NCI-H187 treated with DMSO at 0.1 percent for 48 hours (cell line): ENCODE data around the gene APBA2.

ENCODE experiments used
- DNase-seq: peaks from one replicate; lab custom pipeline; 2025; lab: John Stamatoyannopoulos, UW

APBA2 gene

GRCh38 chr15:29134239-29134638 lies 248.5 kb downstream of the APBA2 start:
- no peak for DNase-seq

- no peak for DNase-seq
Measured at GRCh38 chr15:29134641-29135308, 249.0 kb downstream of the APBA2 start.

- DNase-seq, result no peak
Measured at GRCh38 chr15:29135309-29135657, 249.5 kb downstream of the APBA2 start.

- DNase-seq, result no peak
Measured at GRCh38 chr15:29135702-29136646, 250.2 kb downstream of the APBA2 start.

GRCh38 chr15:29138260-29138659 lies 252.5 kb downstream of the APBA2 start:
- no peak for DNase-seq

GRCh38 chr15:29139072-29139471 lies 253.3 kb downstream of the APBA2 start:
- no peak for DNase-seq

GRCh38 chr15:29139540-29140459 lies 254.0 kb downstream of the APBA2 start:
- no peak for DNase-seq

GRCh38 chr15:29140475-29141307 lies 254.9 kb downstream of the APBA2 start:
- no peak for DNase-seq

- no peak for DNase-seq
Measured at GRCh38 chr15:29141308-29142128, 255.7 kb downstream of the APBA2 start.

GRCh38 chr15:29142129-29142747 lies 256.5 kb downstream of the APBA2 start:
- no peak for DNase-seq

- no peak for DNase-seq
Measured at GRCh38 chr15:29143293-29143692, 257.5 kb downstream of the APBA2 start.

- no peak for DNase-seq
Measured at GRCh38 chr15:29143909-29144635, 258.3 kb downstream of the APBA2 start.

GRCh38 chr15:29149738-29150075 lies 263.9 kb downstream of the APBA2 start:
- no peak for DNase-seq

GRCh38 chr15:29150515-29151483 lies 265.0 kb downstream of the APBA2 start:
- no peak for DNase-seq

- DNase-seq, result no peak
Measured at GRCh38 chr15:29151484-29151857, 265.7 kb downstream of the APBA2 start.

- DNase-seq, result no peak
Measured at GRCh38 chr15:29156521-29156920, 270.7 kb downstream of the APBA2 start.

GRCh38 chr15:29159771-29160455 lies 274.1 kb downstream of the APBA2 start:
- DNase-seq, result no peak

- no peak for DNase-seq
Measured at GRCh38 chr15:29162411-29162810, 276.6 kb downstream of the APBA2 start.
